GM12878 (cell line): Measurements from ENCODE around the gene CD180. TPM values are rescaled to one million over a fixed set of nuclear protein-coding genes. Genes with fewer than 3 reads are reported as not detected.

Source experiments
- ATAC-seq: fragments of 200-7000 bp; cut with Tn5 transposase; 3 replicates; pipeline ENCODE4 v1.9.1; 2020; ENCODE audit warnings: mild to moderate bottlenecking, moderate library complexity
- BruUV-seq: library from RNA; stranded (reverse); fragments of 400-500 nt; replicated peaks from 2 replicates; lab custom pipeline; 2021; lab: Mats Ljungman, UMichigan
- CTCF ChIA-PET: fragments of 300-600 bp; sonication (Branson Sonifier 250); formaldehyde crosslinking; extraction: SDS; loops from one replicate; lab custom pipeline; 2021; ENCODE audit warnings: inconsistent platforms; lab: Yijun Ruan, JAX
- POLR2A ChIA-PET: fragments of 350-600 bp; formaldehyde crosslinking; extraction: SDS; loops from one replicate; lab custom pipeline; 2021; ENCODE audit warnings: inconsistent platforms; lab: Charles Lee
- RAD21 ChIA-PET: fragments of 300-600 bp; sonication (Branson Sonifier 250); formaldehyde crosslinking; loops from one replicate; lab custom pipeline; 2023; ENCODE audit warnings: antibody characterized with exemption; ENCODE audit not compliant: unreplicated experiment; lab: Charles Lee
- SMC1A ChIA-PET: fragments of 300-600 bp; sonication (Branson Sonifier 250); formaldehyde crosslinking; loops from one replicate; lab custom pipeline; 2023; ENCODE audit not compliant: unreplicated experiment, uncharacterized antibody; lab: Charles Lee
- DNase-seq: peaks from one replicate; pipeline ENCODE4 v3.0.0-alpha.2; 2011; ENCODE audit warnings: low read depth, low spot score
- FAIRE-seq: peaks from 3 replicates; lab custom pipeline; 2011; peaks lifted over from hg19 to GRCh38; lab: Jason Lieb, UNC
- H2AFZ ChIP-seq: 2 replicates; pipeline ENCODE4 v1.6.0; 2011; ENCODE audit warnings: low read depth, low read length, control low read depth; ENCODE audit not compliant: control insufficient read depth
- H3K27ac ChIP-seq: 2 replicates; pipeline ENCODE4 v1.5.1; 2011; ENCODE audit warnings: control low read depth; ENCODE audit not compliant: control insufficient read depth, insufficient read depth
- H3K27me3 ChIP-seq, 2 experiments: replicated peaks in 1 of 2; 2 replicates each; pipeline versions ENCODE4 v1.6.0 to v1.6.1; 2011; ENCODE audit warnings: low read length in 1 of 2; ENCODE audit not compliant: control insufficient read depth in 2 of 2, insufficient read depth in 2 of 2
- H3K36me3 ChIP-seq, 2 experiments: 2 replicates each; pipeline ENCODE4 v1.5.1; 2011; ENCODE audit warnings: low read length in 1 of 2; ENCODE audit not compliant: control insufficient read depth in 2 of 2, insufficient read depth in 2 of 2
- H3K4me1 ChIP-seq: 2 replicates; pipeline ENCODE4 v1.6.1; 2011; ENCODE audit warnings: mild to moderate bottlenecking, low read length, moderate library complexity, mixed read lengths; ENCODE audit not compliant: control insufficient read depth, insufficient read depth
- H3K4me2 ChIP-seq: 2 replicates; pipeline ENCODE4 v1.6.0; 2011; ENCODE audit warnings: control low read depth; ENCODE audit not compliant: control insufficient read depth, insufficient read depth
- H3K4me3 ChIP-seq: fragments of 200-600 bp; sonication (generic); 2 replicates; pipeline ENCODE4 v1.5.1; 2016
- H3K79me2 ChIP-seq: 2 replicates; pipeline ENCODE4 v1.6.0; 2011; ENCODE audit warnings: low read length; ENCODE audit not compliant: control insufficient read depth, insufficient read depth
- H3K9ac ChIP-seq: 2 replicates; pipeline ENCODE4 v1.8.0; 2011; ENCODE audit warnings: low read length, control low read depth, mixed read lengths; ENCODE audit not compliant: control insufficient read depth, insufficient read depth
- H3K9me3 ChIP-seq: replicated peaks from 3 replicates; pipeline ENCODE4 v1.5.1; 2011; ENCODE audit warnings: mild to moderate bottlenecking, low read length; ENCODE audit not compliant: control insufficient read depth, insufficient read depth
- H4K20me1 ChIP-seq: 2 replicates; pipeline ENCODE4 v1.6.0; 2011; ENCODE audit not compliant: control insufficient read depth, insufficient read depth
- ATF2 ChIP-seq: IDR thresholded peaks from 2 replicates; pipeline ENCODE4 v1.6.1; 2012; ENCODE audit warnings: low read length, inconsistent platforms
- BRCA1 ChIP-seq: IDR thresholded peaks from 2 replicates; pipeline ENCODE4 v1.6.1; 2011; ENCODE audit warnings: low read depth, low read length, improper control_type of control experiment
- FOXK2 ChIP-seq: fragments of 450-650 bp; IDR thresholded peaks from 2 replicates; pipeline ENCODE4 v1.6.1; 2017; ENCODE audit warnings: mild to moderate bottlenecking, moderate library complexity
- GABPA ChIP-seq: IDR thresholded peaks from 2 replicates; pipeline ENCODE4 v1.6.1; 2014; ENCODE audit warnings: antibody characterized with exemption, low read depth, mild to moderate bottlenecking, inconsistent platforms
- KAT2A ChIP-seq: conservative IDR thresholded peaks from 2 replicates; pipeline ENCODE4 v1.6.1; 2011; ENCODE audit warnings: low read depth, low read length; ENCODE audit not compliant: control insufficient read depth
- MXI1 ChIP-seq: fragments of 150-350 bp; IDR thresholded peaks from 2 replicates; pipeline ENCODE4 v1.6.1; 2011; ENCODE audit warnings: low read depth, mild to moderate bottlenecking, inconsistent platforms, low read length, improper control_type of control experiment
- PBX3 ChIP-seq: IDR thresholded peaks from 2 replicates; pipeline ENCODE4 v1.6.1; 2011; ENCODE audit warnings: mild to moderate bottlenecking, low read depth, low read length, moderate library complexity; ENCODE audit not compliant: insufficient replicate concordance
- RB1 ChIP-seq: fragments of 450-650 bp; formaldehyde crosslinking; IDR thresholded peaks from 2 replicates; pipeline ENCODE4 v1.6.1; 2017; ENCODE audit warnings: mild to moderate bottlenecking, borderline replicate concordance
- RFX5 ChIP-seq: IDR thresholded peaks from 2 replicates; pipeline ENCODE4 v1.6.1; 2011; ENCODE audit warnings: low read depth, low read length, improper control_type of control experiment
- SIN3A ChIP-seq: IDR thresholded peaks from 2 replicates; pipeline ENCODE4 v1.6.1; 2012; ENCODE audit warnings: low read depth, low read length, improper control_type of control experiment
- SMAD5 ChIP-seq: IDR thresholded peaks from 2 replicates; pipeline ENCODE4 v1.6.1; 2016; ENCODE audit warnings: antibody characterized with exemption, low read depth
- TCF3 ChIP-seq: IDR thresholded peaks from 2 replicates; pipeline ENCODE4 v1.6.1; 2012; ENCODE audit warnings: low read depth, mild to moderate bottlenecking, low read length, borderline replicate concordance; ENCODE audit not compliant: insufficient read depth
- TCF7 ChIP-seq: IDR thresholded peaks from 2 replicates; pipeline ENCODE4 v1.6.1; 2014; ENCODE audit warnings: antibody characterized with exemption, borderline replicate concordance
- ZNF217 ChIP-seq: fragments of 450-650 bp; IDR thresholded peaks from 2 replicates; pipeline ENCODE4 v1.6.1; 2017; ENCODE audit warnings: antibody characterized with exemption, mild to moderate bottlenecking
- WGBS: methylation state at CpG from one replicate; pipeline ENCODE4 v1.1.6; 2016; ENCODE audit warnings: low lambda C conversion rate; ENCODE audit not compliant: insufficient replicate concordance, insufficient coverage; ENCODE audit errors: missing lambda C conversion rate; 5-methylcytosine and 5-hydroxymethylcytosine counted together
- in situ Hi-C: fragments of 300-500 bp; cut with MboI; formaldehyde crosslinking; loops from 9 replicates; pipeline ENCODE4 v1.14.3; 2018; ENCODE audit warnings: mixed read lengths
- intact Hi-C: fragments of 100-400 bp; cut with micrococcal nuclease; formaldehyde crosslinking; loops from one replicate; pipeline ENCODE4 v1.14.2; 2022; ENCODE audit not compliant: unreplicated experiment
- polyA plus RNA-seq, 11 experiments: library from polyadenylated mRNA; depleted of rRNA in 4 of 11; unstranded in 6 of 11; stranded (reverse) in 5 of 11; fragments of >200 nt; fragmentation: Nextera tagmentation in 4 of 11; fragmentation: Illumina TruSeq in 1 of 11; extraction: Ambion mirVana in 4 of 11; extraction: Trizol in 1 of 11; gene quantifications; 1 replicate in 1 of 11; 2 replicates in 10 of 11; pipeline versions ENCODE4 v1.2.1 to v1.2.3, GENCODE V29; 2011 to 2016; ENCODE audit warnings: inconsistent platforms in 2 of 11, missing spikeins in 2 of 11, low read depth in 1 of 11
- total RNA-seq, 4 experiments: library from RNA; depleted of rRNA in 3 of 4; stranded (reverse); fragments of >200 nt in 3 of 4; fragmentation: Illumina TruSeq in 1 of 4; extraction: Trizol in 1 of 4; gene quantifications; 2 replicates each; pipeline versions ENCODE4 v1.2.1 to v1.2.3, GENCODE V29; 2013 to 2021

The CD180 gene
- total and polyA plus RNA-seq, 10 of the 15 experiments (the other 5 are each of a cell fraction or from before 2014, with no cell fraction given) = 0.22 to 9.7 (median 2.9) TPM

- H4K20me1 ChIP-seq = no peaks in the 10 kb centered on the region
- no peaks in the 10 kb centered on the region for H3K27me3 ChIP-seq
- CTCF ChIA-PET = interaction anchor here (0.6 to 10.0 kb wide), 7 partner anchors 9 to 1470 kb away, joined by 4 to 137 read pairs (median 7); partner anchors contain the start of gene CD180
- BruUV-seq = no TSS peak
- no peaks in the 10 kb centered on the region for H3K79me2 ChIP-seq
- peak overlapping the region; percentile 94 for H3K4me2 ChIP-seq
- in situ Hi-C loops = loop anchor here (25.0 kb wide), 1 partner anchor 394 kb away; no protein-coding TSS in a partner anchor
- DNase-seq = no peak
- POLR2A ChIA-PET = no interaction called here
- RAD21 ChIA-PET = interaction anchor here (1.5 to 5.8 kb wide), 2 partner anchors 9 to 39 kb away, joined by 5 to 71 read pairs; no protein-coding TSS in a partner anchor
- no peaks in the 10 kb centered on the region for H3K36me3 ChIP-seq
- H3K9ac ChIP-seq = peak overlapping the region; percentile 64
- WGBS = 17% methylated on average over 3 of the region's 3 CpGs
- FAIRE-seq = no peak
- no peak for ATAC-seq
- H3K27ac ChIP-seq = peak overlapping the region; percentile 94
- SMC1A ChIA-PET = interaction anchor here (1.0 to 5.7 kb wide), 6 partner anchors 8 to 63 kb away, joined by 3 to 29 read pairs (median 14); no protein-coding TSS in a partner anchor
- intact Hi-C loops = loop anchor here (5.0 to 10.0 kb wide), 4 partner anchors 141 to 899 kb away; no protein-coding TSS in a partner anchor
- H2AFZ ChIP-seq = no peak overlapping the region; the same call in 1 of the 2 replicates
- no peaks in the 10 kb centered on the region; the same call in 2 of the 3 replicates for H3K9me3 ChIP-seq
- H3K4me3 ChIP-seq = peak overlapping the region; percentile 20; the same call in 1 of the 2 replicates
- peaks cover 69% of the 10 kb centered on the region for H3K4me1 ChIP-seq
- TF ChIP-seq PBX3 = no peak
Observed at GRCh38 chr5:67205981-67206380, 9.4 kb upstream of the CD180 start.

GRCh38 chr5:67204821-67205220 lies 8.2 kb upstream of the CD180 start:
- WGBS = 34% methylated on average over 5 of the region's 5 CpGs
- H3K4me3 ChIP-seq = no peak overlapping the region
- ChIA-PET CTCF (interaction anchor here (1.3 to 10.0 kb wide), 5 partner anchors 12 to 217 kb away, joined by 3 to 137 read pairs (median 9); no protein-coding TSS in a partner anchor), SMC1A (interaction anchor here (1.0 to 5.7 kb wide), 6 partner anchors 12 to 49 kb away, joined by 3 to 29 read pairs (median 5); no protein-coding TSS in a partner anchor), POLR2A (interaction anchor here (0.6 to 1.3 kb wide), 2 partner anchors 37 to 1278 kb away, joined by 3 to 4 read pairs; partner anchors contain the start of gene ERBIN), RAD21 (interaction anchor here (2.2 to 5.8 kb wide), 2 partner anchors 16 to 38 kb away, joined by 5 to 71 read pairs; no protein-coding TSS in a partner anchor)
- H3K79me2 ChIP-seq = no peaks in the 10 kb centered on the region
- H3K27me3 ChIP-seq = no peaks in the 10 kb centered on the region
- in situ Hi-C loops (loop anchor here (25.0 kb wide), 1 partner anchor 393 kb away; no protein-coding TSS in a partner anchor), intact Hi-C loops (loop anchor here (5.0 to 10.0 kb wide), 4 partner anchors 140 to 898 kb away; no protein-coding TSS in a partner anchor)
- no peaks in the 10 kb centered on the region for H3K36me3 ChIP-seq
- H3K9me3 ChIP-seq = no peaks in the 10 kb centered on the region; the same call in 2 of the 3 replicates
- no peak for ATAC-seq
- no TSS peak for BruUV-seq
- H3K9ac ChIP-seq = no peak overlapping the region
- DNase-seq = no peak
- FAIRE-seq = no peak
- H4K20me1 ChIP-seq = no peaks in the 10 kb centered on the region
- H2AFZ ChIP-seq = no peak overlapping the region
- H3K27ac ChIP-seq = no peak overlapping the region; the same call in 1 of the 2 replicates
- H3K4me1 ChIP-seq = peaks cover 78% of the 10 kb centered on the region
- H3K4me2 ChIP-seq = peak overlapping the region; percentile 65
- no peak for TF ChIP-seq RFX5
- no peak for TF ChIP-seq MXI1
- TF ChIP-seq ZNF217 = no peak
- no peak for TF ChIP-seq ATF2
- TF ChIP-seq TCF7 = no peak
- no peak for TF ChIP-seq SIN3A
- no peak for TF ChIP-seq SMAD5
- TF ChIP-seq GABPA = no peak
- no peak for TF ChIP-seq KAT2A
- TF ChIP-seq RB1 = no peak
- TF ChIP-seq TCF3 = no peak
- no peak for TF ChIP-seq BRCA1
- no peak for TF ChIP-seq FOXK2
